ENCODE data around the gene POU6F1. TPM values are rescaled to one million over a fixed set of nuclear protein-coding genes. Genes with fewer than 3 reads are reported as not detected.

POU6F1 gene
- polyA plus RNA-seq, 1 donor from 2014 or later, result 12.4 TPM

DNA sequence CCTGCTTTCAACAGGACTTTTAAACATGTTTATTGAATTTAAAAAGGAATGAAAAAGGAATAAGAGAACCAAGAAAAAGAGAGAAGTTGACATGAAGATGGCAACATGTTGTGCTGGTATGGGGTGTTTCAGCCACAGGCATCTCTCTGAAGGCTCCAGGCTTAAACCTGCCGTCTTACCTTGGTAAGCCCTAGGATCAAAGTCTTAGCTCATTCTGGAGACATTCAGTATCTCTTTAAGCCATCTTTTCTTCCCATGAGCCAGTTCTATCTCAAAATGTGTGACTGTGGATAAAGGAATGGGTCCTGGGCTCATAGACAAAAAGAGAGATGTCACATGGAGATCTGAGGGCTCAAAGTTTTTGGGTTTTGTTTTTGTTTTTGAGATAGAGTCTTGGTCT is 43.4 kb downstream of the POU6F1 start:
- no peaks in the 10 kb centered on the region for H3K9me2 ChIP-seq (ENCODE audit: insufficient read depth, low read length)
- no peak overlapping the region for H2AFZ ChIP-seq (ENCODE audit: low read depth, low read length)
- no peaks in the 10 kb centered on the region for H3K27me3 ChIP-seq (ENCODE audit: insufficient read depth, low read depth, low read length)
- H3K9me3 ChIP-seq (ENCODE audit: low read length), result no peaks in the 10 kb centered on the region
- no peak overlapping the region for H3K4me3 ChIP-seq (ENCODE audit: low read length)
- no peaks in the 10 kb centered on the region for H3F3A ChIP-seq (ENCODE audit: insufficient read depth, low read length, poor library complexity, severe bottlenecking)
- H3K4me2 ChIP-seq (ENCODE audit: low read length), result no peak overlapping the region
- no peaks in the 10 kb centered on the region for H3K36me3 ChIP-seq (ENCODE audit: insufficient read depth, low read length)
- H3K79me2 ChIP-seq (replicated peaks; ENCODE audit: insufficient read depth, low read length), result peaks cover 22% of the 10 kb centered on the region
- no peaks in the 10 kb centered on the region for H4K20me1 ChIP-seq (ENCODE audit: insufficient read depth)
- no peak for TF ChIP-seq MXI1 (conservative IDR thresholded peaks at IDR 0.05; ENCODE audit: poor library complexity, severe bottlenecking)
- no peak for TF ChIP-seq POLR2AphosphoS5 (IDR thresholded peaks at IDR 0.05)
- no peak for TF ChIP-seq EZH2 (IDR thresholded peaks at IDR 0.05; ENCODE audit: borderline replicate concordance, insufficient read depth, low read length, poor library complexity, severe bottlenecking)
- no peak for TF ChIP-seq SMC3 (conservative IDR thresholded peaks at IDR 0.05; ENCODE audit: poor library complexity)
- no peak for TF ChIP-seq RAD21 (conservative IDR thresholded peaks at IDR 0.05)
- TF ChIP-seq EP300 (conservative IDR thresholded peaks at IDR 0.05; ENCODE audit: poor library complexity, severe bottlenecking), result no peak
- TF ChIP-seq REST (IDR thresholded peaks at IDR 0.05; ENCODE audit: borderline replicate concordance), result no peak
- no peak for TF ChIP-seq CTCF (IDR thresholded peaks at IDR 0.05; ENCODE audit: poor library complexity, severe bottlenecking)
- TF ChIP-seq TAF1 (IDR thresholded peaks at IDR 0.05; ENCODE audit: low read depth), result no peak
- H3K27ac ChIP-seq (ENCODE audit: low read length), result no peak overlapping the region
- H3K9ac ChIP-seq (ENCODE audit: low read length), result no peak overlapping the region

DNA sequence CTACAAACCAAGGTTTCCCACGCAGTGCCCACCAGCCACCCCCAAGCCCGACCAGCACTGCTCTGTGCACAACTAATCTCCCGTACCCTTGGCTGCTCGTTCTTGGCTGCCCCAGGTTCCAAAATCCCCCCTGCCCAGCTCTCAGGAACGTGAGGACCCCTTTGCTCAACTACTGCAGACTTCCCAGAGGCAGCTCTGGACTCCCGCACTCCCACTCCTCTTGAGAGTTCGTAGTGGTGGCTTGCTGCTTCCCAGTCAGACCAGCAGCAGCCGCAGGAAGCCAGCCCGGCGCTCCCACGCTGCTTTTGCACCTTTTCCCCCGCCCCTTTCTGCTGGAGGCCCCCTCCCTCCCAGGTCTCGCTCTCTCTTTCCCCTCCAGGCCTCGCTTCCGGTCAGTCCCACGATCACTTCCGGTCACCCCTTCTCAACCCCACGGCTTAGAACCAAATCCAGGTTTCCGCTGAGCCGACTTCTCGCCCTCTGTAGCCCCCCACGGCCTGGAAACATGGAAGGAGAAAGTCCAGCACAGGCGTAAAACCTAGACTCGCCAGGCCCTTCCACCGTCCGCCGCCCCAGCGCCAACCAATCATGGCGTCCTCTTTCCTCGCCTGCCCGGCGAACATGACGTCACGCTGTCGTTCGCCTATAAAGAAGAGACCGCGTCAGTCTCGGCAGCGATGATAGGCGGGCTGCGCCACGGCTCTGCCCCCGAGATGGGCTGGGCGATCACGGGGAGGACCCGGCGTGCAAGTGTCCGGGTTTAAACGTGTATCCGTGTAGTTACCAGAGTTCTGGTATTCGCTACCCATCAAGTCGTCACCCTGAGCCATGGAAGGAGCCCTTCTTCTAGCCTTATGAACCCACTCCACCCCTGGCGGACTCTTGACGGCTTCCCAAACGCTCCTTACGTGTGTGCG is 45.1 kb downstream of the POU6F1 start, which contains the start of gene TFCP2:
TSS of gene TFCP2 (minus strand) at position 621 of the 917 bp plus-strand sequence. CDS start 713 bp downstream, outside the sequence.
- H2AFZ ChIP-seq (ENCODE audit: low read depth, low read length), result peak within 1 kb of the TSS; percentile 87

More for the DNA sequence above, 45.1 kb downstream of the POU6F1 start, which contains the start of gene TFCP2:
- Histone ChIP-seq H3K9me2 (ENCODE audit: insufficient read depth, low read length) (no peaks in the 10 kb centered on the region), H3K4me3 (ENCODE audit: low read length) (peak within 1 kb of the TSS; percentile 75), H3K79me2 (replicated peaks; ENCODE audit: insufficient read depth, low read length) (peaks cover 39% of the 10 kb centered on the region), H3K27ac (ENCODE audit: low read length) (peak within 1 kb of the TSS; percentile 96), H4K20me1 (ENCODE audit: insufficient read depth) (no peaks in the 10 kb centered on the region), H3F3A (ENCODE audit: insufficient read depth, low read length, poor library complexity, severe bottlenecking) (no peaks in the 10 kb centered on the region), H3K4me2 (ENCODE audit: low read length) (peak within 1 kb of the TSS; percentile 68), H3K9ac (ENCODE audit: low read length) (peak within 1 kb of the TSS; percentile 88), H3K36me3 (ENCODE audit: insufficient read depth, low read length) (no peaks in the 10 kb centered on the region), H3K27me3 (ENCODE audit: insufficient read depth, low read depth, low read length) (no peaks in the 10 kb centered on the region), H3K9me3 (ENCODE audit: low read length) (no peaks in the 10 kb centered on the region)
- TF ChIP-seq POLR2AphosphoS5 (IDR thresholded peaks at IDR 0.05), result peak; percentile 85
- no peak for TF ChIP-seq CTCF (IDR thresholded peaks at IDR 0.05; ENCODE audit: poor library complexity, severe bottlenecking)
- peak; percentile 58 for TF ChIP-seq MXI1 (conservative IDR thresholded peaks at IDR 0.05; ENCODE audit: poor library complexity, severe bottlenecking)
- TF ChIP-seq REST (IDR thresholded peaks at IDR 0.05; ENCODE audit: borderline replicate concordance), result no peak
- TF ChIP-seq EP300 (conservative IDR thresholded peaks at IDR 0.05; ENCODE audit: poor library complexity, severe bottlenecking), result peak; percentile 57

Measured in neural cell (in vitro differentiated cells).